Measurements from ENCODE around the gene PRDX3. TPM values are rescaled to one million over a fixed set of nuclear protein-coding genes. Genes with fewer than 3 reads are reported as not detected.
"Not testable (repeated sequence)": the region's sequence is repeated elsewhere in the genome, so short reads cannot be mapped to it uniquely, and the experiment has no call there.

PRDX3 gene
- total RNA-seq, 3 donors from 2014 or later: 155 to 182 (median 167) TPM

GRCh38 chr10:119191881-119192280 is 13.3 kb upstream of the PRDX3 start:
- ATAC-seq (peak; percentile 91 to 92), DNase-seq (no peak)
- Mint-ChIP-seq H3K36me3 (ENCODE audit: insufficient read depth) (no peaks in the 10 kb centered on the region), H3K27me3 (ENCODE audit: low read depth) (no peaks in the 10 kb centered on the region), H3K4me1 (ENCODE audit: low read depth) (peaks cover 16% of the 10 kb centered on the region), H3K9me3 (no peaks in the 10 kb centered on the region), H3K4me3 (no peak overlapping the region)

GRCh38 chr10:119190954-119191785 is 12.6 kb upstream of the PRDX3 start:
- ATAC-seq: no peak
- H3K36me3 Mint-ChIP-seq (ENCODE audit: insufficient read depth): no peaks in the 10 kb centered on the region
- H3K9me3 Mint-ChIP-seq: no peaks in the 10 kb centered on the region
- peaks cover 16% of the 10 kb centered on the region for H3K4me1 Mint-ChIP-seq (ENCODE audit: low read depth)
- H3K27me3 Mint-ChIP-seq (ENCODE audit: low read depth): no peaks in the 10 kb centered on the region
- no peak overlapping the region for H3K4me3 Mint-ChIP-seq
- DNase-seq: no peak

DNA sequence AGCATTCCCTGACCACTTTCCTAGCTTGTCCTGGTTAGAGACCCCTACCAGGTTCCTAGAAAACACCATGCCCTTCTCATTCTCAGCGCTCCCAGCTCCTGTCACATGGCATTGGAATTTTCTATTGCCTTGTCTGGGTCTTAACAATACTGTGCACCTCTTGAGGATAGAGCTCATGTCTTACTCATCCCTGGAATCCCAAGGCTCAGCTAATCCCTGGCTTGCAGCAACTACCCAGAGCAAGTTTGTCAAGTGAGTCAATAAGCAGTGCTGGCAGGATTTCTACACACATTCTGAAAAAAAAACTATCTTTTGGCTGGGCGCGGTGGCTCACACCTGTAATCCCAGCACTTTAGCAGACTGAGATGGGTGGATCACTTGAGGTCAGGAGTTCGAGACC is 11.7 kb upstream of the PRDX3 start:
- DNase-seq: no peak
- Mint-ChIP-seq H3K4me3 (no peak overlapping the region), H3K36me3 (ENCODE audit: insufficient read depth) (no peaks in the 10 kb centered on the region), H3K4me1 (ENCODE audit: low read depth) (peaks cover 16% of the 10 kb centered on the region), H3K27me3 (ENCODE audit: low read depth) (no peaks in the 10 kb centered on the region), H3K9me3 (no peaks in the 10 kb centered on the region)
- ATAC-seq: no peak

DNA sequence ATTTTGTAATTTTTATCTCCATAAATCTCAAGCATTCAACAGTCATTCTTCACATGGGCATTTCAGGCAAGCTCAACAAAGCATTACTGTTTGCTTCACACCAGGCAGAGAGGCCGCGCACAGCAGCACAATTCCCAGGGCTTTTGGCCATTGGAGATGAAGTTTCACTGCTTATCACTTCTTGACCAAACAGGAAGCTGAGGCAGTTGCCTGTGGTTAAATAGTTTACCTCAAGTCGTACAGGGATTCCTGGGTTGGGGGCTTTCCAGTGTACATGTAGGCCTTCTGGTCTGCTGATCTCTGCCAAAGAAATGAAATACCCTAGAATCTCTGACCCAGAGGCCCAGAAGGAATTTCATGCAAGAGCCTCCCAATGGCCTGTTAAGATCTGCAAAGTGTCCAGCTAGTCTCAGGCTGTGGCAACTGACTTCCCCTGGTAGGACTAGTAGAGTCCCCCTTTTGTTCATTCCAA is 11.2 kb upstream of the PRDX3 start:
- Mint-ChIP-seq H3K36me3 (ENCODE audit: insufficient read depth) (no peaks in the 10 kb centered on the region), H3K27me3 (ENCODE audit: low read depth) (no peaks in the 10 kb centered on the region), H3K4me1 (ENCODE audit: low read depth) (peaks cover 16% of the 10 kb centered on the region), H3K9me3 (no peaks in the 10 kb centered on the region), H3K4me3 (no peak overlapping the region)
- ATAC-seq (no peak), DNase-seq (no peak)

GRCh38 chr10:119183664-119184412 is 5.2 kb upstream of the PRDX3 start:
- H3K27me3 Mint-ChIP-seq (ENCODE audit: low read depth): no peaks in the 10 kb centered on the region
- ATAC-seq: peak; percentile 73 to 80
- DNase-seq: no peak
- H3K9me3 Mint-ChIP-seq: no peaks in the 10 kb centered on the region
- H3K4me3 Mint-ChIP-seq: no peak overlapping the region
- no peaks in the 10 kb centered on the region for H3K36me3 Mint-ChIP-seq (ENCODE audit: insufficient read depth)
- peaks cover 16% of the 10 kb centered on the region for H3K4me1 Mint-ChIP-seq (ENCODE audit: low read depth)

- H3K36me3 Mint-ChIP-seq (ENCODE audit: insufficient read depth); DNase-seq; ATAC-seq; H3K4me3 Mint-ChIP-seq; H3K27me3 Mint-ChIP-seq (ENCODE audit: low read depth); H3K9me3 Mint-ChIP-seq: not testable (repeated sequence)
- H3K4me1 Mint-ChIP-seq (ENCODE audit: low read depth): peaks cover 35% of the 10 kb centered on the region
Measured at GRCh38 chr10:119180850-119181400, 2.3 kb upstream of the PRDX3 start.

DNA sequence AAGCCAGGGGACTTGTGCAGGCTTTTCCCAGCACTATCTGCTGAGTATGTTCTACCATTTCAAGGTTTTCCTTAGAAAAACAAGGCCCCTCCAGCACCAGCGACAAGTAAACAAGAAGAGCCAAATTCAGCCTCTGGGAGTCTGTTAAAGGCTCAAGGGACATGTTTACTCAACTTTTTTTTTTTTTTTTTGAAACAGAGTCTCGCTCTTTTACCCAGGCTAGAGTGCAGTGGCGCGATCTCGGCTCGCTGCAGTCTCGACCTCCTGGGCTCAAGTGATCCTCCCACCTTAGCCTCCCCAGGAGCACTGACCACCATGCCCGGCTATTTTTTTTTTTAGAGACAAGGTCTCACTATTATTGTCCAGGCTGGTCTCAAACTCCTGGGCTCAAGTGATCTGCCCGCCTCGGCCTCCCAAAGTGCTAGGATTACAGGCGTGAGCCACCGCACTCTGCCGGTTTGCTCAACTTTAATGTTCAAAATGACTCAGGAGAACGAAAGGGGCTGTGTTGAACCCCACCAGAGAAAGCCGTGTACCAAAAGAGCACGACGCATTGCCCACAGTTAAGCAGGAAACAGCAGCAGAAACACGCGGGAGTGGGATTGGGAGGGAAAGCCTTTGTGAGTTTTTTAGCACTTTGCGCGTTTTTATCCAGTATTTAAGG is 772 bp downstream of the PRDX3 start:
- peak; percentile 8 for DNase-seq

GRCh38 chr10:119176166-119176565 is 2.4 kb downstream of the PRDX3 start:
- Mint-ChIP-seq H3K9me3 (no peaks in the 10 kb centered on the region), H3K27me3 (ENCODE audit: low read depth) (no peaks in the 10 kb centered on the region), H3K36me3 (ENCODE audit: insufficient read depth) (peaks cover 22% of the 10 kb centered on the region), H3K4me1 (ENCODE audit: low read depth) (peaks cover 37% of the 10 kb centered on the region), H3K4me3 (peak overlapping the region; percentile 97)
- DNase-seq (no peak), ATAC-seq (no peak)

More for the DNA sequence above, 772 bp downstream of the PRDX3 start:
- no peaks in the 10 kb centered on the region for H3K9me3 Mint-ChIP-seq
- peak overlapping the region; percentile 97 for H3K4me3 Mint-ChIP-seq
- peak; percentile 58 to 67 for ATAC-seq
- peaks cover 37% of the 10 kb centered on the region for H3K4me1 Mint-ChIP-seq (ENCODE audit: low read depth)
- H3K36me3 Mint-ChIP-seq (ENCODE audit: insufficient read depth): peaks cover 16% of the 10 kb centered on the region
- no peaks in the 10 kb centered on the region for H3K27me3 Mint-ChIP-seq (ENCODE audit: low read depth)

- peaks cover 35% of the 10 kb centered on the region for H3K36me3 Mint-ChIP-seq (ENCODE audit: insufficient read depth)
- DNase-seq (no peak), ATAC-seq (no peak)
- H3K27me3 Mint-ChIP-seq (ENCODE audit: low read depth): no peaks in the 10 kb centered on the region
- no peaks in the 10 kb centered on the region for H3K9me3 Mint-ChIP-seq
- peaks cover 30% of the 10 kb centered on the region for H3K4me1 Mint-ChIP-seq (ENCODE audit: low read depth)
- H3K4me3 Mint-ChIP-seq: no peak overlapping the region
Measured at GRCh38 chr10:119174109-119174508, 4.5 kb downstream of the PRDX3 start.

GRCh38 chr10:119167041-119167440 is 11.6 kb downstream of the PRDX3 start:
- ATAC-seq (no peak), DNase-seq (no peak)
- H3K9me3 Mint-ChIP-seq: no peaks in the 10 kb centered on the region
- no peaks in the 10 kb centered on the region for H3K27me3 Mint-ChIP-seq (ENCODE audit: low read depth)
- peaks cover 22% of the 10 kb centered on the region for H3K4me1 Mint-ChIP-seq (ENCODE audit: low read depth)
- H3K36me3 Mint-ChIP-seq (ENCODE audit: insufficient read depth): peaks cover 23% of the 10 kb centered on the region
- peak overlapping the region; percentile 87 for H3K4me3 Mint-ChIP-seq

GRCh38 chr10:119166564-119166963 is 12.0 kb downstream of the PRDX3 start:
- no peaks in the 10 kb centered on the region for H3K27me3 Mint-ChIP-seq (ENCODE audit: low read depth)
- no peaks in the 10 kb centered on the region for H3K9me3 Mint-ChIP-seq
- H3K4me3 Mint-ChIP-seq: peak overlapping the region; percentile 87
- DNase-seq (no peak), ATAC-seq (no peak)
- H3K36me3 Mint-ChIP-seq (ENCODE audit: insufficient read depth): peaks cover 23% of the 10 kb centered on the region
- H3K4me1 Mint-ChIP-seq (ENCODE audit: low read depth): peaks cover 24% of the 10 kb centered on the region

- peaks cover 24% of the 10 kb centered on the region for H3K4me1 Mint-ChIP-seq (ENCODE audit: low read depth)
- ATAC-seq (peak; percentile 4 to 8), DNase-seq (no peak)
- H3K36me3 Mint-ChIP-seq (ENCODE audit: insufficient read depth): peaks cover 23% of the 10 kb centered on the region
- H3K9me3 Mint-ChIP-seq: no peaks in the 10 kb centered on the region
- peak overlapping the region; percentile 87 for H3K4me3 Mint-ChIP-seq
- H3K27me3 Mint-ChIP-seq (ENCODE audit: low read depth): no peaks in the 10 kb centered on the region
Measured at GRCh38 chr10:119166118-119166500, 12.5 kb downstream of the PRDX3 start.

DNA sequence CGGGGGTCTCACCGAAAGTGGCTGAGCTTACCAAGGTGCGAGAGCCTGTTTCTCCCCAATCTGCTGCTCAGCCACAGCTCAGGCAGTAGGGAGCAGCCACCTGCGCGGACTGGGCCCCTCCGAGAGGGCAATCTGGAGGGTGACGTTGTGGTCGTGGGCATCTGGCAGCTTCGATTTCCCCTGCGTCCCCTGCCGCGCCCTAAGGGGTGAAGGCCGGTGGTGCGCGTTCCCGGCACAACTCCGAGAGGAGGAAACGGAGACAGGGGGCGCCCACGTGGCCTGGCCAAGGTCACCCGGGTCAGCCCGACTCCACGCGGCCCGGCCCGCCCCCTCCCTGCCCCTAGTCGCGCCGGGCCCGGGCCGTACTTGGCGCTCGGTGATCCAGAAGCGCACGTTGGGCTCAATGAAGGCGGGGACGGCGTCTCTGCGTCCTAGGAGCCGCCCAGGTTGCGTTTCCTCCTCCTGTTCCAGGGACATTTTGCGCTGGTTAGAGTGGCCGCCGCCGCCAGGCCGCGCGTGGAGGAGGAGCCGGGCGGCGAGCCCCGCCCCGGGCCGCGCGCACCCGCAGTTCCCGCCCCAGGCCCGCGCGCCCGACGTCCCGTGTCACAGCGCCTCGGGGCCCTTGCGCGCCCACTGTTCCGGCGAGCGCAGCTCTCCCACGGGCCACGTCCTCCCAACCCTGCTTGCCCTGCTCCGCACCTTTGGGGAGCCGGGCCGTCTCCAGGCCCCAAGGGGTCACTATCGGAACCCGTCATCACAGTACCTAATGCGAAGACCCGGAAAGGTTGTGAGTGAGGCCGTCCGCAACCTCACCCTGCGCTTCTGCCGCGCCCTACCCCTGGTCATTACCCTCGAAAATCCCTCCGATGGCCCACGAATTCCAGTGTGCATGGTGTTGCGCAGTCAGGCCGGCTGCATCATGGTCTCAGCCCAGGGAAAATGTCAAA is 13.2 kb downstream of the PRDX3 start, which contains the start of gene SFXN4:
Gene SFXN4 (minus strand): TSS at position 544 of the 947 bp plus-strand sequence. CDS start 67 bp downstream, at position 477.
- Mint-ChIP-seq H3K27me3 (ENCODE audit: low read depth) (no peaks in the 10 kb centered on the region), H3K4me3 (peak within 1 kb of the TSS; percentile 87), H3K4me1 (ENCODE audit: low read depth) (peaks cover 24% of the 10 kb centered on the region), H3K9me3 (no peaks in the 10 kb centered on the region), H3K36me3 (ENCODE audit: insufficient read depth) (peaks cover 23% of the 10 kb centered on the region)
- peak; percentile 75 for DNase-seq
- peak; percentile 95 to 96 for ATAC-seq
